ENCODE measurements around the gene MARCO. TPM values are rescaled to one million over a fixed set of nuclear protein-coding genes. Genes with fewer than 3 reads are reported as not detected.

Gene MARCO
- total RNA-seq, 1 experiment from 2014 or later = not detected

- no peaks in the 10 kb centered on the region for H3K36me3 ChIP-seq (ENCODE audit: low read depth, low read length)
- BruUV-seq (replicated peaks) = no TSS peak
- no peak overlapping the region for H3K4me2 ChIP-seq (ENCODE audit: low read length)
- CTCF ChIA-PET = no interaction called here
- H3K27me3 ChIP-seq (ENCODE audit: low read length) = peaks cover 18% of the 10 kb centered on the region
- no peaks in the 10 kb centered on the region for H3F3A ChIP-seq (ENCODE audit: low read length, unreplicated experiment)
- no peaks in the 10 kb centered on the region for H3K4me1 ChIP-seq (ENCODE audit: insufficient read depth, low read length)
- no peaks in the 10 kb centered on the region for H3K9me2 ChIP-seq (replicated peaks; ENCODE audit: low read length)
- intact Hi-C loops (cut with micrococcal nuclease) = no loop called here
- no peak overlapping the region for H2AFZ ChIP-seq (ENCODE audit: low read length)
- no peaks in the 10 kb centered on the region for H3K79me2 ChIP-seq (ENCODE audit: low read length)
- no peak overlapping the region for H3K4me3 ChIP-seq (ENCODE audit: low read length)
- H3K27ac ChIP-seq (ENCODE audit: low read length) = no peak overlapping the region
- no peak overlapping the region for H3K9ac ChIP-seq (ENCODE audit: low read length)
- TF ChIP-seq EZH2phosphoT487 (IDR thresholded peaks at IDR 0.05; ENCODE audit: borderline replicate concordance, low read length) (no peak), EZH2 (IDR thresholded peaks at IDR 0.05; ENCODE audit: low read length, unreplicated experiment) (no peak), CTCF (conservative IDR thresholded peaks at IDR 0.05; ENCODE audit: low read depth, low read length) (no peak)
- H3K9me3 ChIP-seq (ENCODE audit: low read length) = no peaks in the 10 kb centered on the region
- DNase-seq (no peak), ATAC-seq (no peak)
- POLR2A ChIA-PET (ENCODE audit: unreplicated experiment) = no interaction called here
- no peaks in the 10 kb centered on the region for H4K20me1 ChIP-seq (ENCODE audit: low read length)
Observed at GRCh38 chr2:119023534-119023933, 81.5 kb downstream of the MARCO start.

GRCh38 chr2:119024152-119024551 is 82.2 kb downstream of the MARCO start:
- Histone ChIP-seq H3F3A (ENCODE audit: low read length, unreplicated experiment) (no peaks in the 10 kb centered on the region), H3K9me2 (replicated peaks; ENCODE audit: low read length) (no peaks in the 10 kb centered on the region), H2AFZ (ENCODE audit: low read length) (no peak overlapping the region), H3K9ac (ENCODE audit: low read length) (no peak overlapping the region), H3K4me2 (ENCODE audit: low read length) (no peak overlapping the region), H3K27ac (ENCODE audit: low read length) (no peak overlapping the region), H3K4me1 (ENCODE audit: insufficient read depth, low read length) (no peaks in the 10 kb centered on the region), H3K27me3 (ENCODE audit: low read length) (peaks cover 14% of the 10 kb centered on the region; the same call in 1 of the 2 replicates), H4K20me1 (ENCODE audit: low read length) (no peaks in the 10 kb centered on the region), H3K36me3 (ENCODE audit: low read depth, low read length) (no peaks in the 10 kb centered on the region), H3K9me3 (ENCODE audit: low read length) (no peaks in the 10 kb centered on the region), H3K4me3 (ENCODE audit: low read length) (no peak overlapping the region), H3K79me2 (ENCODE audit: low read length) (no peaks in the 10 kb centered on the region)
- DNase-seq = no peak
- BruUV-seq (replicated peaks) = no TSS peak
- TF ChIP-seq CTCF (conservative IDR thresholded peaks at IDR 0.05; ENCODE audit: low read depth, low read length) (no peak), EZH2phosphoT487 (IDR thresholded peaks at IDR 0.05; ENCODE audit: borderline replicate concordance, low read length) (no peak), EZH2 (IDR thresholded peaks at IDR 0.05; ENCODE audit: low read length, unreplicated experiment) (no peak)
- intact Hi-C loops (cut with micrococcal nuclease) = no loop called here
- ChIA-PET CTCF (no interaction called here), POLR2A (ENCODE audit: unreplicated experiment) (no interaction called here)
- no peak for ATAC-seq

- intact Hi-C loops (cut with micrococcal nuclease) = no loop called here
- CTCF ChIA-PET = no interaction called here
- H4K20me1 ChIP-seq (ENCODE audit: low read length) = no peaks in the 10 kb centered on the region
Observed at GRCh38 chr2:119024568-119024967, 82.6 kb downstream of the MARCO start.

More at GRCh38 chr2:119024568-119024967, 82.6 kb downstream of the MARCO start:
- POLR2A ChIA-PET (ENCODE audit: unreplicated experiment) = no interaction called here
- H3K79me2 ChIP-seq (ENCODE audit: low read length) = no peaks in the 10 kb centered on the region
- H2AFZ ChIP-seq (ENCODE audit: low read length) = no peak overlapping the region
- H3K4me3 ChIP-seq (ENCODE audit: low read length) = no peak overlapping the region
- H3K4me2 ChIP-seq (ENCODE audit: low read length) = no peak overlapping the region
- no peaks in the 10 kb centered on the region for H3K4me1 ChIP-seq (ENCODE audit: insufficient read depth, low read length)
- TF ChIP-seq EZH2phosphoT487 (IDR thresholded peaks at IDR 0.05; ENCODE audit: borderline replicate concordance, low read length) = no peak
- no peak for TF ChIP-seq EZH2 (IDR thresholded peaks at IDR 0.05; ENCODE audit: low read length, unreplicated experiment)
- TF ChIP-seq CTCF (conservative IDR thresholded peaks at IDR 0.05; ENCODE audit: low read depth, low read length) = no peak
- no peaks in the 10 kb centered on the region for H3K9me3 ChIP-seq (ENCODE audit: low read length)
- H3K9me2 ChIP-seq (replicated peaks; ENCODE audit: low read length) = no peaks in the 10 kb centered on the region
- H3K36me3 ChIP-seq (ENCODE audit: low read depth, low read length) = no peaks in the 10 kb centered on the region
- DNase-seq = no peak
- no peak for ATAC-seq
- no peak overlapping the region for H3K9ac ChIP-seq (ENCODE audit: low read length)
- H3K27me3 ChIP-seq (ENCODE audit: low read length) = peaks cover 14% of the 10 kb centered on the region; the same call in 1 of the 2 replicates
- H3K27ac ChIP-seq (ENCODE audit: low read length) = no peak overlapping the region
- BruUV-seq (replicated peaks) = no TSS peak
- H3F3A ChIP-seq (ENCODE audit: low read length, unreplicated experiment) = no peaks in the 10 kb centered on the region

Data from PC-3 (cell line).